Keratinocyte (primary cell): ENCODE data around the gene ATG4B. TPM values are rescaled to one million over a fixed set of nuclear protein-coding genes. Genes with fewer than 3 reads are reported as not detected.

Experiments used
- DNase-seq: peaks from one replicate; pipeline ENCODE4 v3.0.0-alpha.2; 2011; ENCODE audit warnings: low read depth, missing footprints, low spot score
- FAIRE-seq: peaks from 2 replicates; lab custom pipeline; 2011; peaks lifted over from hg19 to GRCh38; lab: Jason Lieb, UNC
- H2AFZ ChIP-seq: 2 replicates; pipeline ENCODE4 v1.6.0; 2012; ENCODE audit warnings: low read length, control low read depth, inconsistent platforms; ENCODE audit not compliant: control insufficient read depth
- H3K27ac ChIP-seq: 2 replicates; pipeline ENCODE4 v1.5.1; 2011; ENCODE audit warnings: low read length; ENCODE audit not compliant: control insufficient read depth, insufficient read depth
- H3K27me3 ChIP-seq: 3 replicates; pipeline ENCODE4 v1.6.0; 2011; ENCODE audit warnings: low read length; ENCODE audit not compliant: control insufficient read depth, insufficient read depth; ENCODE audit errors: extremely low read depth
- H3K36me3 ChIP-seq, 2 experiments: 2 replicates in 1 of 2; 3 replicates in 1 of 2; pipeline ENCODE4 v1.5.1; 2011; ENCODE audit warnings: low read length in 2 of 2, mild to moderate bottlenecking in 1 of 2; ENCODE audit not compliant: control insufficient read depth in 2 of 2, insufficient read depth in 2 of 2; ENCODE audit errors: extremely low read depth in 1 of 2
- H3K4me1 ChIP-seq: 3 replicates; pipeline ENCODE4 v1.5.1; 2011; ENCODE audit warnings: low read length; ENCODE audit not compliant: control insufficient read depth, insufficient read depth; ENCODE audit errors: extremely low read depth
- H3K4me2 ChIP-seq: 3 replicates; pipeline ENCODE4 v1.6.0; 2011; ENCODE audit warnings: low read depth, low read length; ENCODE audit not compliant: control insufficient read depth, insufficient read depth; ENCODE audit errors: extremely low read depth
- H3K4me3 ChIP-seq, 3 experiments: fragments of 200-600 bp in 1 of 3; sonication (generic) in 1 of 3; 2 replicates in 2 of 3; 3 replicates in 1 of 3; pipeline ENCODE4 v1.5.1; 2011 to 2016; ENCODE audit warnings: low read length in 3 of 3, mild to moderate bottlenecking in 3 of 3, control low read depth in 2 of 3, inconsistent platforms in 1 of 3, low read depth in 1 of 3, mixed read lengths in 1 of 3, mixed run types in 1 of 3, moderate library complexity in 1 of 3; ENCODE audit not compliant: control insufficient read depth in 2 of 3, insufficient read depth in 2 of 3; ENCODE audit errors: extremely low read depth in 1 of 3
- H3K79me2 ChIP-seq: 2 replicates; pipeline ENCODE4 v1.6.0; 2012; ENCODE audit warnings: low read length; ENCODE audit not compliant: control insufficient read depth, insufficient read depth
- H3K9ac ChIP-seq: 3 replicates; pipeline ENCODE4 v1.6.0; 2011; ENCODE audit warnings: low read length; ENCODE audit not compliant: control insufficient read depth, insufficient read depth; ENCODE audit errors: extremely low read depth
- H3K9me1 ChIP-seq: 3 replicates; pipeline ENCODE4 v1.6.0; 2011; ENCODE audit warnings: low read length; ENCODE audit not compliant: control insufficient read depth, insufficient read depth; ENCODE audit errors: extremely low read depth
- H3K9me3 ChIP-seq: 2 replicates; pipeline ENCODE4 v1.5.1; 2012; ENCODE audit warnings: low read depth, low read length; ENCODE audit not compliant: control insufficient read depth
- H4K20me1 ChIP-seq: 3 replicates; pipeline ENCODE4 v1.6.0; 2011; ENCODE audit warnings: low read length; ENCODE audit not compliant: control insufficient read depth, insufficient read depth; ENCODE audit errors: extremely low read depth
- EZH2 ChIP-seq: IDR thresholded peaks from one replicate; pipeline ENCODE4 v1.6.1; 2012; ENCODE audit warnings: inconsistent platforms, mild to moderate bottlenecking, low read length, moderate library complexity
- dilution Hi-C: fragments of 300-500 bp; cut with MboI; formaldehyde crosslinking; loops from one replicate; pipeline ENCODE4 v1.7.0; 2020; ENCODE audit warnings: low sequenced_read_pairs; ENCODE audit not compliant: extremely low pct_ligation_motif_present
- polyA plus RNA-seq, 5 experiments: library from polyadenylated mRNA; depleted of rRNA in 3 of 5; stranded (reverse) in 3 of 5; stranded (forward) in 1 of 5; unstranded in 1 of 5; fragments of >200 nt; gene quantifications; 1 replicate in 1 of 5; 2 replicates in 3 of 5; 3 replicates in 1 of 5; pipeline versions ENCODE4 v1.2.1 to v1.2.3, GENCODE V29; 2011 to 2012; ENCODE audit warnings: missing spikeins in 2 of 5, low read depth in 1 of 5, low replicate concordance in 1 of 5
- TF ChIP-seq, protein P1 (sequence below), 3 experiments: IDR thresholded peaks in 1 of 3; conservative IDR thresholded peaks in 1 of 3; optimal IDR thresholded peaks in 1 of 3; 2 replicates in 2 of 3; 3 replicates in 1 of 3; pipeline versions ENCODE3 to v1.5.1; 2011; ENCODE audit warnings: low read length in 3 of 3, mild to moderate bottlenecking in 3 of 3, moderate library complexity in 2 of 3, control low read depth in 1 of 3, inconsistent platforms in 1 of 3; ENCODE audit not compliant: insufficient read depth in 2 of 3; ENCODE audit errors: extremely low read depth in 1 of 3

ATG4B gene
- polyA plus RNA-seq, 1 donor (not counting 4 experiments of a cell fraction or from before 2014, with no cell fraction given), result 69.0 TPM

DNA sequence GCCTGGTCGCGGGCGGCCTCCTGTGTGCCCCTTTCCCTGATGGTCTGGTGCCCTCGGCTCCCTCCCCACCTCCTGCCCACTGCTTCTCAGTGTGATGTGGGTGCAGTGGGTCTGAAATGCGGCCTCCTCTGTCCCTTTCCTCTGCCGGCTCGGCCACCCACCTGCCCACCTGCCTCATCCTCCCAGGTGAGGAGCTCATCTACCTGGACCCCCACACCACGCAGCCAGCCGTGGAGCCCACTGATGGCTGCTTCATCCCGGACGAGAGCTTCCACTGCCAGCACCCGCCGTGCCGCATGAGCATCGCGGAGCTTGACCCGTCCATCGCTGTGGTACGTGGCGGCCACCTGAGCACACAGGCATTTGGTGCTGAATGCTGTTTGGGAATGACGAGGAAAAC lies 30.9 kb downstream of the ATG4B start:
- Histone ChIP-seq H3K9ac (no peak overlapping the region), H4K20me1 (peaks cover 2% of the 10 kb centered on the region), H2AFZ (no peak overlapping the region), H3K36me3 (peaks cover 22 to 33% of the 10 kb centered on the region in 2 experiments), H3K9me3 (no peaks in the 10 kb centered on the region), H3K79me2 (peaks cover 2% of the 10 kb centered on the region), H3K9me1 (no peaks in the 10 kb centered on the region), H3K27ac (no peak overlapping the region), H3K4me2 (no peak overlapping the region), H3K4me1 (peaks cover 16% of the 10 kb centered on the region), H3K27me3 (no peaks in the 10 kb centered on the region), H3K4me3 (no peak overlapping the region)
- DNase-seq, result no peak
- dilution Hi-C loops, result no loop called here
- TF ChIP-seq, protein P1, sequence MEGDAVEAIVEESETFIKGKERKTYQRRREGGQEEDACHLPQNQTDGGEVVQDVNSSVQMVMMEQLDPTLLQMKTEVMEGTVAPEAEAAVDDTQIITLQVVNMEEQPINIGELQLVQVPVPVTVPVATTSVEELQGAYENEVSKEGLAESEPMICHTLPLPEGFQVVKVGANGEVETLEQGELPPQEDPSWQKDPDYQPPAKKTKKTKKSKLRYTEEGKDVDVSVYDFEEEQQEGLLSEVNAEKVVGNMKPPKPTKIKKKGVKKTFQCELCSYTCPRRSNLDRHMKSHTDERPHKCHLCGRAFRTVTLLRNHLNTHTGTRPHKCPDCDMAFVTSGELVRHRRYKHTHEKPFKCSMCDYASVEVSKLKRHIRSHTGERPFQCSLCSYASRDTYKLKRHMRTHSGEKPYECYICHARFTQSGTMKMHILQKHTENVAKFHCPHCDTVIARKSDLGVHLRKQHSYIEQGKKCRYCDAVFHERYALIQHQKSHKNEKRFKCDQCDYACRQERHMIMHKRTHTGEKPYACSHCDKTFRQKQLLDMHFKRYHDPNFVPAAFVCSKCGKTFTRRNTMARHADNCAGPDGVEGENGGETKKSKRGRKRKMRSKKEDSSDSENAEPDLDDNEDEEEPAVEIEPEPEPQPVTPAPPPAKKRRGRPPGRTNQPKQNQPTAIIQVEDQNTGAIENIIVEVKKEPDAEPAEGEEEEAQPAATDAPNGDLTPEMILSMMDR (optimal IDR thresholded peaks at IDR 0.05 in 1 of 3, IDR thresholded peaks at IDR 0.05 in 1 of 3, conservative IDR thresholded peaks at IDR 0.05 in 1 of 3; ENCODE audit: extremely low read depth in 1 of 3, insufficient read depth in 2 of 3, low read length in 3 of 3), result no peak
- TF ChIP-seq EZH2, result no peak
- FAIRE-seq, result no peak

DNA sequence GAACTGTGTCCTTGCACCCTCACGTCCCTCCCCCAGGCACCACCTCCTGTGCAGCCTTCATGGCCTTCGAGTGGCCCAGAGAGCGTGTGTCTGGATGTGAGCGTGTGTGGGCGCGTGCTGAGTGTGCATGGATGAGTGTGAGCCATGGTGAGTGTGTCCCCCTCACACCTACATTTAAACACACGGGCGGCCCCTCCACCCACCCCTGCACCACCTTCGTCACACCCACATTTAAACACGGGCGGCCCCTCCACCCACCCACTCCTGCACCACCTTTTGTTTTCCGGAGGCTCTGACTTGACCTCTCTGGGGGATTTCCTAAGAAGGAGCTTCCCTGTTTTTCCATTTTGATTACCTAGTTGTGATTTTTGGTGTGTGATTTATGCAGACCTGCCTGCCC lies 31.3 kb downstream of the ATG4B start:
- no peak overlapping the region for H2AFZ ChIP-seq
- H3K36me3 ChIP-seq, result peaks cover 22 to 33% of the 10 kb centered on the region in 2 experiments
- no peaks in the 10 kb centered on the region for H3K9me1 ChIP-seq
- TF ChIP-seq, protein P1 (optimal IDR thresholded peaks at IDR 0.05 in 1 of 3, IDR thresholded peaks at IDR 0.05 in 1 of 3, conservative IDR thresholded peaks at IDR 0.05 in 1 of 3; ENCODE audit: extremely low read depth in 1 of 3, insufficient read depth in 2 of 3, low read length in 3 of 3), result no peak
- TF ChIP-seq EZH2, result no peak
- H4K20me1 ChIP-seq, result peaks cover 2% of the 10 kb centered on the region
- dilution Hi-C loops, result no loop called here
- H3K4me1 ChIP-seq, result peaks cover 16% of the 10 kb centered on the region
- no peak overlapping the region for H3K9ac ChIP-seq
- peaks cover 2% of the 10 kb centered on the region for H3K79me2 ChIP-seq
- no peak overlapping the region for H3K4me2 ChIP-seq
- no peak overlapping the region for H3K4me3 ChIP-seq
- H3K27me3 ChIP-seq, result no peaks in the 10 kb centered on the region
- no peak for DNase-seq
- H3K27ac ChIP-seq, result no peak overlapping the region
- FAIRE-seq, result no peak
- H3K9me3 ChIP-seq, result no peaks in the 10 kb centered on the region
